C1 segment of cervical spinal cord (tissue), 14 donors: Measurements from ENCODE around the gene SLC6A19.

ENCODE experiments used
- DNase-seq, 14 donors: peaks; one replicate each; lab custom pipeline; 2025; lab: John Stamatoyannopoulos, UW

SLC6A19 gene

GRCh38 chr5:1166370-1166769 lies 35.0 kb upstream of the SLC6A19 start:
- DNase-seq, result no peak

DNA sequence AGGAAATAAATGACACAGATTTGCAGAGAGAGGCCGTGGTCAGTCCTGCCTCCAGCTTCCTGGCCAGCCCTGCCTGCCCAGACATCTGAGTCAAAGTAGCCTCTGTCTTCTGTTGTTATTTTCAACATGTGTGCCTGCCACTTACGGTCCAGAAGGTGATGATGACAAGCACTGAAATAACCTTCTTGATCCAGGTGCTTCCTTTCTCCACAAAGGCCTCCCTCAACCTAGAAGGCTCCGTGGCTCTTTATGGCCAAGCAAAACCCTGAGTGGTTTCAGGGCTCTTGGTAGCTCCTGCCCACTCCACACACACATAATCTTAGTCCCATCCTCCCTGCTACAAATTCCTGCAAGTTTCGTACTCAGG lies 34.1 kb upstream of the SLC6A19 start:
- DNase-seq, result no peak

GRCh38 chr5:1167728-1168709 lies 33.4 kb upstream of the SLC6A19 start:
- peak in 11 of 14 donors; percentile 4 to 60 (median 39) for DNase-seq

- DNase-seq, result no peak
Measured at GRCh38 chr5:1168796-1169195, 32.6 kb upstream of the SLC6A19 start.

DNA sequence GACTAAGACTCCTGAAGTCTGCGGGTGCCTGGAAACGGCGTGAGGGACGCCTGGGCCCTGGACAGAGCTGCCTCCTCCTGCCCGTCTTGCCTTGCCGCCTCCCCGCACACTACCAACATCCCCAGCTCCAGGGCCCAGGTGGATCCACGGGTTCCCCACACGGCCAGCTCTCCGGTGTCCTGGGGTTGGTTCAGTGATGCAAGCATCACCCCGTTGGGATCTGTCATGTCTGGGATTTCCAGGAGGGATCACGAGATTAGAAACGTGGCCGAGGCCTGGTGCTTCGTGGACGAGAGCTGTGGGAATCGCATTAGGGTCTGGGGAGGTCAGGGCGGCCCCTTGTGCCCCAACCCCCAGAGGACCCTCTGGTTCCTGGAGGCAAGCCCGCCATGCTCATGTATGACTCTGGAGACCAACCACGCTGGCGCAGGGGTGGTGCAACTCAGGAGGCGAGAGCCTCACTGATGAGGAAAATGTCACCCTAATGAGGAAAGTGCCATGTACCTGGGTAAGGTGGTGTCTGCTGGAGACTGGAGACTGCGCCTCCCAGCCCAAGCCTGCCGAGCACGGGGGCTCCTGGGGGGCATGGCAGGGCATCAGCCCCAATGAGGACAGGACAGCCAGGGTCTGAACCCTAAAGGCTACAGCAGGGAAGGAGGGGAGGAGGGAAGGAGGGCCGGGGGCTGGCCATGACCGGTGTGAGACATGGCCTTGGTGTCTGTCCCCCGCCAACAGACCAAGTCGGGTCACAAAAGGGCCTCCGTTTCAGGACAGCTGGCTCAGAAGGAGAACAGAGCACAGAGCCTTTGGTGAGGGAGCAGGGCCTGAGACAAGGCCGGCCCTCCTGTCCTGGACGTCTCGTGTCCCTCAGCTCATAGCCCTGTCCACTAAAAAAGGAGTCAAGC lies 31.9 kb upstream of the SLC6A19 start:
- no peak for DNase-seq

DNA sequence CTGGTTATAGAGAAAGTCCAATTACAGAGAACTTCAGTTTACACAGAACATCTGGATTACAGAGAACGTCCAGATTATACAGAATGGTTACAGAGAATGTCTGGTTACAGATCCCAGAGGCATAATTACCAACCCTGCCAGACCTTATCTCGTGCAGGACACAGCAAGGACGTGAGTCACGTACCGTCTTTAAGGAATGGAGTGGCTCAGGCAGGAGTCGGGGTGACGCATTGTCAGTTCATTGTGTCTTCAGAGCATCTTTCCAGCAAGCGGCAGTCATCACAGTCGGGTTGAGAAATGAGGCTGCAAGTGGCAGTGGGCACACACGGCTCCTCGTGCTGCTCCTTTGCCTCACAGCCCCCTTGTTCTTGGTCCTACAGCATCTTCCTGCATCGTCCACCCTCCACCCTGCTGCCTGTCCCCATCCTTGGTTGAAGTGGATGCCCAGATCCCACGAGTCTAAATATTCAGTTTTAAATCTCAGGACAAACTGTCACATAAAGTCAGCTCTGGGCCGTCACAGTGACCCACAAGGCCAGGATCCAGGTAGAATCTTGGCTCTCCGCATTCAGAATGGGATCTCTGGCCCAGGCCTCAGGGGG lies 30.0 kb upstream of the SLC6A19 start:
- no peak for DNase-seq

- no peak for DNase-seq
Measured at GRCh38 chr5:1172007-1172581, 29.3 kb upstream of the SLC6A19 start.

GRCh38 chr5:1172670-1173404 lies 28.6 kb upstream of the SLC6A19 start:
- DNase-seq, result no peak

DNA sequence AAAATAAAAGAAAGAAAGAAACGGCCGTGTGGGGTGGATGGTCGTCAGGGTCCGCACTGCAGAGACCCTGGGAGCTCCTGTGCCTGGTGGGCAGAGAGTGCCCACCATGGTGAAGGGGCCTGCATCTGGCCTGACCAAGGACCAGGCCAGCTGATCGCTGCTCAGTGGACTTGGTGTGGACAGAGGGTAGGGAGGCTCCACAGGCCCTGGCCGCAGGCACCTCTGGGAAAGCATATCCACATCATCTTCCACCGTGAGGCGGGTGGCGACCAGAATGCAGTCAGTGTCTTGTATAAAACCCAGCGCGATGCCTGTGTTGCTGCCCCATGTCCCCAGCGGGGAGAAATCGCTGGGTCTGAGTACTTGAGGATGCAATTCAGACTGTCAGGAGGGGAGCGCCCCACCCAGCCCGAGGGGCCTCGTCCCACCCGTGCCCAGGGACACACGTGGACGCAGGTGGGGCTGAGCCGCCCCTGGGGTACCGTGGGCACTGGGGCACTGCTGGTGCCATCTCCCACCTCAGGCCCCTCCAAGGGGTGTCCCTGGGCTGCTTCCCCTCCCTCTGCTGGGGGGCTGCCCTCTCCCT lies 27.8 kb upstream of the SLC6A19 start:
- no peak for DNase-seq

DNA sequence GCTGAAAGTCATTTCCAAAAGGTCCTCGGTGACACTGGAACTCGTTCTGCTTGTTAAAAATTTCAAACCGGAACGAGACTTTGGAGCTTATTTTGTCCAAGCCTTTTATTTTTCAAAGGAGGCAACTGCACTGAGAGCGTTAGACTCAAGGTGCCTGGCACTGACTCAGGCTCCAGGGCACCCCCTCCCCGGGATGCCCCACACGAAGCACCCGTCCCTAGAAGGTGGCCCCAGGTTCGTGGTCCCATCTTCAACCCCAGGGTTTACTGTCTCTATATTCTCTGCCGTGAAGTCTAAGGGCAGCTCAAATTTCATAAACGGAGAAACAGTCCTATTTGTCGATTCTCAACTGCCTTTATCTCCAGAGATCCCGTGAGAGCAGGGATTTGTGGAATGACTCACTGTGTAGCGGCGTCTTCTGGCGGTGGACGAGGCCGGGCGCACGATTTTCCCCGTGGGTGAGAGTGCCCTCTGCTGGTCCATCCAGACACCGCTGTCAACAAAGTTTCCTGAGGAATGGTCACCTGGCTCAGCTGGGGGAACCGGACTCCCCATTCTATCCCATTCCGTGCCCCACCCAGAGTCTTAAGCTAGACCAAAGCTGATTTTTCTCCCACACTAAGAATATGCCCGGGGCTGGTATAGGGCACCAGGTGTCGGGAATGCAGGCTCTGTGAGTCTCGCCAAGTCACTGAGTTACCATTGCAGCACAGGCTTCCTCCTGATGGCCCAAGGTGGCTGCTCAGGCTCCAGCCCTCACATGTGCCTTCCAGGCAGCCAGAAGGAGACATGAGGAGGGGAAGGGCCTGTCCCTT lies 27.1 kb upstream of the SLC6A19 start:
- peak in 7 of 14 donors; percentile 16 to 59 (median 34) for DNase-seq

DNA sequence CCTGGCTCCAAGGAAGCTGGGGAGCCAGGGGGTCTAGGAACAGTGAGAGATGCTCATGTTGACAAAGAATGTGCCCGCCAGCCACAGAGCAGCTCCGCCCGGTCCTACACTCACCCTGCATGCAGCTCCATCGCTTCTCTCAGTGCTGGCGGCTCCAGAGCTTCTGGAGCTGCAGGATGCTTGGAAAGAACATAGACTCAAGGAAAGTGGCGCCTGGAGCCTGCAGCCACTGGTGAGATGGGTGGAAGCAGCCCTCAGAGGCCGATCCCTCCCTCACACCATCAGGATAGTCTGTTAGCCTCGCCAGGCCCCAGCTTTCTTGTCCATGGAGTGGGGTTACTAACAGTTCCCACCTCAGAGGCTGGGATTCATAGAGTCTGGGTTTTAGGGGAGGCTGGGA lies 26.4 kb upstream of the SLC6A19 start:
- no peak for DNase-seq

DNA sequence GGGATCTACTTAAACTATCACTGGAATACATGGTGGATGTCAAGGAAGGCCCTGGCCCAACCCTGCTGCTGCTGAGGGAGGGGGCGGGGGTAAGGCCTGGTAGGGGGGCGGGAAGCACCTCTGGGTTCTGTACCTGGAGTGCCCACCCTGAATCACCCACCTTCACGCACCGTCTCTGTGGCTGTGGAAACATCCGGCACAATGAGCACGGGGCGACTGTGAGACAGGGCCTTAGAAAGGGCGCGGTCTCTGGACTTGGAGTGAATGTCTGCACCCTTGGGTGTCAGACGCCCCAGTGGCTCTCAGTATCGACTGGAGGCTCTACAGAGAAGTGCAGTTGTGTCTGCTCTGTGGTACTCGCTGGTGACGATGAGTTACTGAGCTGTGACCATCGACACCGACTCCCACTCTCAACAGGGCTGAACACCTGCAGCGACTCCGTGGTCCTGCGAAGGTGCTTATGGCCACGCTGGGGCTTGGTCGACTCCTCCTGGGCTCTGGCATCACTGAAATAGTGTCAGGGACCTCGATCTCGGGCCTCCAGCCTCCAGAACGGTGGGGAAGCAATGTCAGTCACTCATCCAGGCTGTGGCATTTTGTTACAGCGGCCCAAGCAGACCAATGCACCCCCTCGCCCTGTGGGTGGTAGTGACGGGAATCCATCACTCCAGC lies 25.5 kb upstream of the SLC6A19 start:
- no peak for DNase-seq

- DNase-seq, result no peak
Measured at GRCh38 chr5:1176473-1177391, 24.7 kb upstream of the SLC6A19 start.

- DNase-seq, result no peak
Measured at GRCh38 chr5:1177826-1178528, 23.4 kb upstream of the SLC6A19 start.

DNA sequence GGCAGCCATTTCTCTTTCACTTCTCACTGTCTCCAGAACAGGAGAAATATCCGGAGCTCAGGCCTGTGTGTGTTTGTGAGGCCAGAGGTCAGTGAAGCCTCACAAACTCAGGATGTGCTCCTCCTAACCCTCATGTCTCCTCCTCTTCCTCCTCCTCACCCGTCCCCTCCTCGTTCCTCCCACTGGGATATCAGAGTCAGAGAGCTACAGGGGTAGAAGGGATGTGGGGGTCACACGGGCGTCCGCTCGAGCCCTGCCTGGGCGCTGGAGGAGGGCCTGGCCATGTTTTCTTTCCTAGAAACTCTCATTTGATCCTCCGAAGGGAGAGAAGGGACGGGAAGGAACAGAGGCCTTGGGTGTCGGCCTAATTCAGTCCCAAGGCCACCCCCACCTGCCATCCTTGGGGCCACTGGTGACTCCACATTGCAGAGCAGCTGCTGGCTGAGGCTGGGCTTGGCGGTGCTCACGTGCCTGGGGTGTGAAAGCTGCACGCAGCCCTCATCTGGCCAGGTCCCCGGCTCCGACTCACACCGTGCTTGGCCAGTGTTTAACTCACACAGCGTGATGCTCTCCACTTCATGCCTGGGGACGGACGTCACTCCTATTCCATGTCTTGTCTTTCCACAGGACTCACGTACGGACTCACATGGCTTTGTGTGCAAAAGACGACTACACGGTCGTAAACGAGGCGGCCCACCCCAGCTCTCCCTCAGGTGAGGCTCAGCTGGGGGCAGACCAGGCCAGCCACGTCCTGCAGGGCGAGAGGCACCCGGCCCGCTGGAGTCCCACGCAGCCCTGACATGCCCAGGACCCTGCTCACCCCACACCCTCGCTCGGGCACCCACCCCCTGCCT lies 22.6 kb upstream of the SLC6A19 start:
- DNase-seq, result no peak

GRCh38 chr5:1179383-1179715 lies 22.0 kb upstream of the SLC6A19 start:
- DNase-seq, result no peak

DNA sequence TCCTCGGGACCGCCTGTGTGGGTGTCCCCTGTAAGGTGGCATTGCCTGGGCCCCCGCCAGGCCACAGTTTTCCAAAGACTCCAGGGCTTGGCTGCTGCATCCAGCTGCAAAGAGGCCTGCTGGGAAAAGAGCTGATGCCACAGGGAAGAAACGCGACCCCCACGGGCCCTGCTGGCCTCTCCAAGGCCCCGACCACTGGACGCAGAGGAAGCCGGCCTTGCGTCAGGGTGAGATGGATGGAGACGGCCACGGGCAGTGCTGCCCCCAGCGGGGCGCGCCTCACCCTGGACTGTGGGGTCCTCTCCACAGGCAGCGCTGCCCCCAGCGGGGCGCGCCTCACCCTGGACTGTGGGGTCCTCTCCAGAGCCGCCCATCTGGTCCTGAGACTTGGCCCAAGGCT lies 21.3 kb upstream of the SLC6A19 start:
- no peak for DNase-seq
